ENCODE results near the gene CRYBA4.
"Not testable (repeated sequence)": the region's sequence is repeated elsewhere in the genome, so short reads cannot be mapped to it uniquely, and the experiment has no call there.

Gene CRYBA4

DNA sequence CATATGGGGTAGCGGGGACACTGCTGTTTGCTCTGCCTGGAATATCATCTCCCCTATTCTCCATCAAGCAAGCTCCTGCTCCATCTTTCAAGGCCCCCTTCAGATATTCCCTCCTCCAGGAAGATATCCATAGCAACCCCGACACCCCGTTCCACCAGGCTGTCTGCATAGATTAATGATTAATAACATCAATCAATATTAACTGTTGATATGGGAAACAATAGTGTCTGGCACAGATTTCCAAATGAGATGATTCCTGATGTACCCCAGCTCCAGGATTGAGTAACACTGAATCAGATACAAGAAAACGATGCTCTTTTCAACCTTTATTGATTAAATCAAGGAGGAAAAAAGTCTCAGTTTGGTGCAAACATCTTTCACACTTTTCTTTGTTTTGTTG, 24.3 kb upstream of the CRYBA4 start:
- no peak for DNase-seq

DNA sequence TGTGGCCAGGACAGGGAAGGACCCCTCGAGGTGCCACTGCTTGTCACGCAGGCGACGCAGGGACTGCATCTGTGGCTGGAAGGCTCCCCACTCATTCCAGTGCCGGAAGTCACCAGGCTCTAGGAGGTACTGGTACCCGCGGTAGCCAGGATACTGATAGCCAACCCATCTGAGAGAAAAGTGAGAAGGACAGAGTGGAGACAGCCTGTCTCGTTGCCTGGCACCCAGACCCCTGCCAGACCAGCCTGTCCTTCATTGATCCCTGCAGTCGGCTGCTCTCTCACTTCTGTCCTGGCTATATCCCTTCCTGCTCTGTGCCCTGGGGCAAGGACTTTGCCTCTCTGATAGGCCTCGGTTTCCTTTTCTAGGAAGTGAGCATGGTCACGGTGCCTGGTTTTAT, 22.3 kb upstream of the CRYBA4 start:
- DNase-seq, result no peak

DNA sequence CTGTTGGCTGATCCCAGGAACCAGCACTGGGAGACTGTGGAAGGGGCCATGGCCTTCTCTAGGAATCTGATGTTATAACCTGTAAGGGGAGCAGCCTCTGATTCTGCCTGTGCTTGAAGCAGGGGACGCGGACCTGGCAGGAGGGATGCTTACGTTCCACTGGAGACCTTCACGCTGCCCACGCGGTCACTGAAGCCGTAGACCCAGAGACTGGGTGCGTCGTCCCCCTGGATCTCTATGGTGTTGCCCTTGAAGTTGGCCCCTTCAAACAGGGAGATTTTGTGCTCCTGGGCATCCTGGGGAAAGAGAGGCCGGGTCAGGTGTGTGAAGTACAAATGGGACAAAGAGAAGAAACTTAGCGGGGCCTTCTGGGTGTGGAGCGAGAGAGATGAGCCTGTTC, 20.0 kb upstream of the CRYBA4 start:
- DNase-seq, result no peak

DNA sequence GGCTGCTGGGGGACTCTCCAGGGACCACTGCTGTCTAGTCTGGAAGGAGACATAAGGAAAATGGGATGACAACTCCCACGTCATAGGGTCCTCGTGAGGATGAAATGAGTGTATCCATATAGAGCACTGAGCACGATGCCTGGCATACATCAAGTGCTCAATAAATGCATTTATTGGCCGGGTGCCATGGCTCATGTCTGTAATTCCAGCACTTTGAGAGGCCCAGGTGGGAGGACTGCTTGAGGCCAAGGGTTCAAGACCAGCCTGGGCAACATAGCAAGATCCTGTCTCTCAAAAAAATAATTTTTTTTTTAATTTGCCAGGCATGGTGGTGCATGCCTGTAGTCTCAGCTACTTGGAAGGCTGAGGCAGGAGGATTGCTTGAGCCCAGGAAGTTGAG, 19.6 kb upstream of the CRYBA4 start:
- DNase-seq, result no peak

DNA sequence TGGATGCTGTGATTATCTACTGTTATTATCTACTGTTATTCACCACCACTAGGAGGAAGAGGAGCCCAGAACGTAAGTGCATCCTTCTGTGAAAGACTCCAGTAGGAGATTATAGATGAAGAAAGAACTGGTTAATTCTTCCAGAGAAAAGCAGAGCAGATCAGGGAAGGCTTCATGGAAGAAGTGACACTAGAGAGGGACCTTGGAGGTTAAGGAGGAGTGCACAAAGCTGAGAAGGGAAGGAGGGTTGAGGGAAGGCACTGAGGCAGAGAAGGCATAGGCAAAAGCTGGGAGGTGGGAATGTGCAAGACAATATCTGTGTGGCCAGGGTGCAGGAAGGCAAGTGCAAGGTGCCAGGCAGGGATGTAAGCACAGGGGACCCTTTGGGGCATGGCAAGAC, 17.4 kb upstream of the CRYBA4 start:
- no peak for DNase-seq

DNA sequence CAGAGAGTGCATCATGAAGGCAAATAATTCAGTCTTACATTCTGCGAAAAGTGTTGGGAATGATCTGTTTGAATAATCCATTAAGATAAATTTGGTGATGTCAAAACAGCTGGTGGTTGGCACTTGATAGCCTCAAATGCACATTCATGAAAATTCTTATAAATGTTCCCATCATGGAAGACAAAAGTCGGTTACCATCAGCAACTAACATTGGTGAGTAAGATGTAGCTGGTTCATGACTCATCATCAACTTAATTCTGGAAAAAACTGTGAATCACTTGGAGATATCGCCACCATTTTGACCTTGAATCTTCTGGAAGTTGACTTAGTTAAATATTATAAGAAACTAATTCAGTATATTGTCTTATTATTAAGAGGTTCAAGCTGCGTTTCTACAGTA, 15.2 kb upstream of the CRYBA4 start:
- DNase-seq, result no peak

DNA sequence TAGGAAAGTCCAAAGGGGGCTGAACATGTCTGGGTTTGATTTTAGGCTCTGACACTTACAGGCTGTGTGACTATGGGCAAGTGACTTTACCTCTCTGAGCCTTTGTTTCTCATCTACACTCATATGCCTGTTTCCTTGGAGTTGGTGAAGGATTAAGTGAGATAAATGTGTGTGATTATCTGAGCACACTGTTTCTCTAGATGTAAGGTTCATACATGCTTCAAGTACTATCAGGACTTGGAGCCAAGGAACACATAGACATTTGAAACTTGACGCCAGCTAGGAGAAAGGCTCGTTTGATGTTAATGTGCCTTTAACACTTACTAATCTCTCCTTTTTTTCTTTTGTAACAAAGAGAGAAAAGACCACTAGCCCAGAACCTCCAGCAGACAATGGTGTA, 13.6 kb upstream of the CRYBA4 start:
- peak; percentile 10 for DNase-seq

DNA sequence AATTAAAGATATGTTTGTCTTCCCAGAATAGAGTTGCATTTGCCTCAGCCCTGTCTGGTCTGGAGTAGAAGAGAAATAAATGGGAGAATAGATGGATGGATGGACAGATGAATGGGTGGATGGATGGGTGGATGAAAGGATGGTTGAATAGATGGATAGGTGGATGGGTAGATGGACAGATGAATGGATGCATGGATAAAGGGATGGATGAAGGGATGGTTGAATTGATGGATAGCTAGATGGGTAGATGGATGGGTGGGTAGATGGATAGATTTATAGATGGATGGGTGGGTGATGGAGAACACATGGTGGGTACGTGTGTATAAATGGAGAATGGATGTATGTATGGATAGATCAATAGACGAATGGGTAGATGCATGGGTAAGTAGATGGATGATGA, 12.5 kb upstream of the CRYBA4 start:
- no peak for DNase-seq

DNA sequence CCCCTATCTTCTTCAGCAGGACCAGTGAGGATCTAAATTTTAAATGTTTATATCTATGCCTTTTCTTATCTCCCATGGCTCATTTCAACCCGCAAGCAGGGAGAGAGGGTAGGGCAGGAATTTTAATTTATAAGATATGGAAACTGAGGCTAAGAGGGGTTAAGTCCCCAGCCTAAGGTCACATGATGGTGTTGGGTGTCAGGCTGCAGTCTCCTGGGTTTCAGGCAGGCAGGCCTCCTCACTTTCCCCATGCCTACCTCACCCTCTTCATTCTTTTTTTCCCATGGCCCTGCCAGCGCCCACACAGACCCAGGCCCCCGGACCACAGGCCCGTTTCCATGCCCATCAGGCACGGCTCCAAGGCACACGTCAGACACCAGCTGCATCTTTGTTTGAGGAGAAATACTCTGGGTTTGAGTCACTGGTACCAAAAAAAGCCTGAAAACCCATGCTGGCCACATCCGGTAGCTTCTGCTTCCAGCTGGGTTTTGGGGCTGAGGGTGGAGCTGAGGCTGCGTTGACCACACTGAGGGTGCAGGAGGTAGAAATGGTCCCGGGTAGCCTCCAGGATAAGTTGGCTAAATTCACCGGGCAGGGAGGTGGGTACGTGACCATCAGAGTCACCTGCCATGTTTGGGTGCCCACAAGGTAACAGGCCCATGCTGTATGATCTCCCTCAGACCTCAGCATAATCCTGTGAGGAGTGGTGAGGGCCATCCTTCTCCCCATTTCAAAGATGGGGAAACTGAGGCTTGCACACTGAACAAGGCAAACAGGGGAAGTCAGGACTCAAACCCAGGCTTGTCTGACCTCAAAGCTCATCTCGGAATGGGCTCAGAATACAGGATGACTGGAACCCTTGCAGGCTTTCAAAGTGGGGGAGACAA, 11.4 kb upstream of the CRYBA4 start:
- DNase-seq, result no peak

DNA sequence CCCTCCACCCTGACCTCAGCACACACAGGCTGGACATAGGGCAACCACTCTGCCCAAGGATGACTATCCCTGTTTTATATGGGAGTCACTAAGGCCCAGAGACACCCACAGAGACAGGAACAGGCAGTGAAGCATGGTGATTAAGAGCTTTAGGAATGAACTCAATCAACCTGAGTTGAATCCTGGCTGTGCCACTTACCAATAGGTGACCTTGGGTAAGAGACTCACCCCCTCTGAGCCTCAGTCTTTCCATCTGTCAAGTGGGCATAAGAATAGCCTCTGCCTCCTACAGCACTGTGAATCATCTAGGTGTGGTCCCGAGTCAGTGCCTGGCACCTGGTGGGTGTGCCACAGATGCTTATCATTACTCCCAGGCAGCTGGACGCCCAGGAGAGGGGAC, 10.8 kb upstream of the CRYBA4 start:
- no peak for DNase-seq

DNA sequence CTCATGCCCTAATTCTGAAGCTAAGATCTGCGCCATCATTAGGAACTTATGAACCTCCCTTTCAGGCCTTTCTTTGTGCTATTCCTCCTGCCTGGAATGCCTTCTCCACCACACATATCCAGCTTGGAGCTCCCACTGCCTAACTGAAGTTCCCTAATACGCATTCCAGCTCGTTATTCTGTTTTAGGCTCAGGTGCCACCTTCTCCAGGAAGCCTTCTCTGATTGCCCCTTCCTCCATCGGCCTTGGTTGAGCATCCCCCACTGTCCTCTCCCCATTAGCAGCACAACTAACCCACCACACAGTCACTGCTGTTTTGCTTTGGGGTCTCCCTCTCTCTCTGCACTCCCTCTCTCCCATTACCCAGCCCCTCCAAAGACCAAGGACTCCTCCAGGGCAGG, 9.1 kb upstream of the CRYBA4 start:
- DNase-seq, result no peak

DNA sequence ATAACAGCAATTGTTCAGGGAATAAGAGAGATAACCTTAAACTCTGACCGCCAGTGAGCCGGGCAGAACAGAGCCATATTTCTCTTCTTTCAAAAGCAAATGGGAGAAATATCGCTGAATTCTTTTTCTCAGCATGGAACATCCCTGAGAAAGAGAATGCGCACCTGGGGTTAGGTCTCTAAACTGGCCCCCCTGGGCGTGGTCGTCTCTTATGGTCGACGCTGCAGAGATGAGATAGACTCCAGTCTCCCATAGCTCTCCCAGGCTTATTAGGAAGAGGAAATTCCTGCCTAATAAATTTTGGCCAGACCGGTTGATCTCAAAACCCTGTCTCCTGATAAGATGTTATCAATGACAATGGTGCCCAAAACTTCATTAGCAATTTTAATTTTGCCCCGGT, 8.0 kb upstream of the CRYBA4 start:
- DNase-seq, result not testable (repeated sequence)

DNA sequence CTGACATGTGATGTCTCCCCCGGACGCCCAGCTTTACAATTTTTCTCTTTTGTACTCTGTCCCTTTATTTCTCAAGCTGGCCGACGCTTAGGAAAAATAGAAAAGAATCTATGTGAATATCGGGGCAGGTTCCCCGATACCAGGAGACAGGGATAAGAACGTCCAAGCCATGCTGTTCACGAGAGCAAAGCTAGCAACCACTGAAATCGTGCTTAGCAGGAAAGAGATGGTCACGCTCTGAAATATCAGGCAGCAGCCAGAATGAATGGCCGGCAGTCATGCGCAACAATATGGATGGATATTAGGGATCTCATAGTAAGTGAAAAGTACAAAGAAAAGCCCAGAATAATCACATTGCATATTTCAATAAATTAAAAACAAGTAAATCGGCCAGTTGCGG, 7.4 kb upstream of the CRYBA4 start:
- DNase-seq, result no peak

DNA sequence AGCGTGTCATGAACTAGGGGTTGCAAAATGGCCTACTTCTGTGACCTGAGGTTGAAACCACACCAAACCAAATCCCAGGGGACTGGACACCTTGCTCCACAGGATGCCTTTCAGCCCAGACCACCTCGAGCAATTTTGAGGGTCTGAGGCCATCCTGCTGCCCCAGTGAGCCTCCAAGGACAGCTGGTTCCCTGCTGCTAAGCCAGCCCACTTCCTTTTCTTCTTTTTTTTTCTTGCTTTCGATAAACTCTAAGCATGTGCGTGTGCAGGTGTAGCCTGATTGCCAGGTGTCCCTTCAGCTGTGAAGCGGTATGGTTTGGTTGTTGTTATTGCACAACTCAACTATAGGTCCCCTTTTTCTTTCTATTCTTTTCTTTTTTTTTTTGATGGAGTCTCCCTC, 6.6 kb upstream of the CRYBA4 start:
- DNase-seq, result no peak

DNA sequence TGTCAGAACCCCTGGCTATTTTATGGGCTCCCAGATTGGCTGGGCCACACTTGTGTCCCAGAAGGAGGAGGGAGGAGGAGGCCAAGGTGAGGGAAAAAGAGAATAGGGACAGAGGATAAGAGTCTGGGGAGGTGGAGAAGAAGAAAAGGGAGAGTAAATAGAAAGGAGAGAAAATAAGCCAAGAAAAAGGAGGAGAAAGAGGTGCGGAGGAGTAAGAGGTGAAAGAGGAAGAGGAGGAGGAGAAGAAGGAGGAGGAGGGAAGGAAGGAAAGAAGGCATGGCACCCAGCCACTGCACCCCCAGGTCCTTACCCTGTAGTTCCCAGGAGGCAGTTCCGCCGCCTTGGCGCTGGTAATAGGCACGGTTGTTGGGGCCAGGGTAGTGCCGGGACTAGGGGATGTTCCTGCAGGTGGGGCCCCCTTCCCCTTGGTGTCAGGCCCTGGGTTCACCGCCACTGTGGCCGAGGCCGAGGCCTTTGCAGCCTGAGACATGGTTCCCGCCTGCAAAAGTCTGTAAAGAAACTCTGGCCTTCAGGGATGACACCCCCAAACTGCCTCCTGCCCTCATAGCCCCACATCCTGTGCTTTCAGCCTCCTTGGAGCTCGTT, 5.8 kb upstream of the CRYBA4 start:
- DNase-seq, result no peak

DNA sequence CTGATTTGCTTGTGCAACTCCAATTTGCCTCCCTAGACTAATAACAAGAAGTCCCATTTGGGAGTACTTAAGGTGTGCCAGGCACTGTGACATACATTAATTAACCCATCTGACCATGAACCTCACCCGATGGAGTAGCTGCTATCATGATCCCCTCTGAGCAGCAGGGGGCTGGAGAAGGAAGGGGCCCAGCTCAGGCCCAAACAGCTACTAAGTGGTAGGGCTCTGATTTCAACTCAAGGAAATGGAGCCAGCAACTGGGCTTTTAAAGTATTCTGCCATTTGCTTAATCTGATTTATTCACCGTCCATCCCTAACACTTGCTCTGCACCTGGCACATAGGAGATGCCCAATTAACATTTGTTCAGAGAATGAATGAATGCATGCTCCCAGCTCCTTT, 5.1 kb upstream of the CRYBA4 start:
- DNase-seq, result no peak

DNA sequence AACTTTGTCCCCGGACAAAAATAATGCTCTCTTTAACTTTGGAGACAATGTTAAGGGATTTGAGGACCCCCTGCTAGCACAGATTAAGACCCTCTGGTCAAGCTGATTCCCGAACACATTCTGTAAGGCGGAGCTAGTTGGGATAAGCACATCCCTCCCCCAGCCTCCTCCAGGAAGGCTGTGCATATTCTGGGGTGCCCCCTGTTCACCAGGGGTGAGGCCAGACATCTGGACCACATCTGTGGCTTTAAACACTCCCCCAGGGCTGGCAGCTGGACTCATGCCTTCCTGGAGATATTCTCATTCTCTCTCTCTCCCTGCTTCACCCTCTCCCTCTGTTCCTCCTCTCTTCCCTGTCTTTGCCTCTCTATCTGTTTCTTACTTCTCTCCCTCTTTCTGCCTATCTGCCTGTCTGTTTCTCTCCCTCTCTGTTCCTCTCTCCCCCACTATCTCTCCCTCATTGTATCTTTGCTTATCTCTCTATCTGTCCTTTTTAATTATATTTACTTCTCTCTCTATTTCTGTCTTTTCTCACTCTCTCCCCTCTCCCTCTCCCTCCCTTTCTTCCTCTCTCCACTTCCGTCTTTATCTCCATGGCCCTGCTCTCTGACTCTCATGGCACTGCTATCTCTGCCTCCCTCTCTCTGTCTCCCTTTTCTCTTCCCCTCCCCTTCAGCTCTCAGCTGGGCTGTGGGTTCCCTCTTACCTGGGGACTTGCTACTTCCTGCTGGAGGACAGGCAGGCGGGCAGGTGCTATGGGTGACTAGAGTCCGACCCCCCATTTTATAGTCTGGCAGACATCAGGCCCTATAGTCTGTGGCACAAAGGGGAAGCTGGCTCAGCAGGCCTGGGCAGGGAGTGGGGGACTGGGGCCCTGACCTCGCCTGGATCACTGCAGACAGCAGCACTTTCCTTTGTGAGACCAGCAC, 4.2 kb upstream of the CRYBA4 start, which contains the start of gene CRYBB1:
CRYBB1 (minus strand) TSS at position 757 of the 929 bp plus-strand sequence. CDS start 1,708 bp downstream, outside the sequence.
- no peak for DNase-seq

DNA sequence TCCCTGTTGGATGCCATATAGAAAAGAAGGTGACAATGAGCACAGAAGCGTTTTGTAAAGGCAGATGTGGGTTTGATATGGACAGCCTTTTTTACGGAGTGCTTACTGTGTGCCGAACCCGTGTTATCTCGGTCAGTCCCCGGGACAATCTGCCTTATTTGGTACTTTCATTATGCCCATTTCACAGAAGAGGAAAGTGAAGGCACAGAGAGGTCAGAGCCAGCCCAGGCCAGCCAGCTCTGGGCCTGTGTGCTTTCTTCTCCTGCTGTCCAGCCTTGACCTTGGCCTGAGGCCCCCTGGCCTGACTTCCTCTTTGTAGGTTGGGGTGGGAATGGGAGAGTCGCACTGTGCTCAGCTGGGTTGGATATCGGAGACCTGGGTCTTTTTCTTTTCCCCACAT, 3.3 kb upstream of the CRYBA4 start:
- DNase-seq, result no peak

DNA sequence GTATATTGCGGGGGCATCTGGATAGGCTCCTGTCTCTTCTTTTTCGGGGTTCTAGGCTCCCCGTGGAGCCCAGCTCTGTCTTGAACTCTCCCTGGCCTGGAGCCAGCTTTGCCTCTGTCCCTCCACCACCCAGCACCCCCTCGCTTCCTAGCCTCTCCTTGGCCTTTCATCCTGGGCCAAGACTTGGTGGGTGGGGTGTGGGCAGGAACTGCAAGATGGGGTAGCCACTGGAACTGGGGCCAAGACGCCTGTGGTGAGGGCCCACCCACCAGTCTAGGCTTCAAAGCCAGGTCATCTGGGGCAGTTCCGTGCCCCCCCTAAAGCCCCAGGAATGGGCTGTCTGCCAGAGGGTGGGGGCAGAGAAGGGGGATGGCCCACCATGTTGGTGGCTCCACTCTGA, 2.3 kb upstream of the CRYBA4 start:
- no peak for DNase-seq

DNA sequence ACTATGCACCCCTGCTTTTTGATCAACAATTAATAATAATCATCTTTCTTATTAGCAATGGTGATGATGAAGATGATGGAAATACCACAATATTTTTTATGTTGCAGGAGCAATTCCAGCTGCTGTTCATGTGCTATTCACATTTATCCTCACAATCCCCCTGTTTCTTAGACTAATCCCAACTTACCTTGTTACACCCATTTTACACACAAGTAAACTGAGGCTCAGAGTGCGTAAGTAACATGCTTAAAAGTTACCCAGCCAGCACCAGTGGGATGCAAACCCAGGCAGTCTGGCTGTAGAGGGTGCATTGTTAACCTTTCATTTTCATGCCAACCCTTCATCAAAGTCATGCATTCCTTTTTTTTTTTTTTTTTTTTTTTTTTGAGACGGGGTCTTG, 1.6 kb upstream of the CRYBA4 start:
- DNase-seq, result no peak

DNA sequence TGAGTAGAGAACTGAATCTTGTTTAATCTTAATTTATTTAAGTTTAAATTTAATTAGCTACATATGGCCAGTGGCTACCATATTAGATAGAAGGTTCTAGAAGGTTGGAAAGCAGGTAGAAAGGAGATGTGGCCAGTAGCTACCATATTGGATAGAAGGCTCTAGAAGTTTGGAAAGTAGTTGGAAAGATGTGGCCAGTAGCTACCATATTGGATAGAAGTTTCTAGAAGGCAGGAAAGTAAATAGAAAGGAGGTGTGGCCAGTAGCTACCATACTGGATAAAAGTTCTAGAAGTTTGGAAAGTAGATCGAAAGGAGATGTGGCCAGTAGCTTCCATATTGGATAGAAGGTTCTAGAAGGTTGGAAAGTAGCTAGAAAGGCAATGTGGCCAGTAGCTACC, 2.2 kb downstream of the CRYBA4 start:
- no peak for DNase-seq

DNA sequence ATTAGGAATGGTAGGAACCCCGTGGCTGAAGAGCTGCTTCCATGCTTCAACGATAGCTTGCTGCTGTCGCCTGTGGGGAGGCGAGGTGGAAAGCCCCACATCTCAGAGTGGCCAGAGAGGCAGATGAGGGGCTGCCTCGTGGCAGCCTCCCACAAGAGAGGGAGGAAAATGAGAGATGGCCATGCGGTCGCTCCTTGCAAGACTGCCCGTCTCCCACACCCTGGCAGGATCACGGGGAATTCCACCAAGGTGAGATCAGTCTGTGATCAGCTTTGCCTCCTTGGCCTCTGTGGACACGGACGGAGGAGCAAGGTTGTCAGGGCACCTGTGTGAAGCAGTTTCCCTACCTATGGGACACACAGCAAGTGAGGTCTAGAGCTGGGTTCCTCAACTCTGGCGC, 3.0 kb downstream of the CRYBA4 start:
- DNase-seq, result no peak

DNA sequence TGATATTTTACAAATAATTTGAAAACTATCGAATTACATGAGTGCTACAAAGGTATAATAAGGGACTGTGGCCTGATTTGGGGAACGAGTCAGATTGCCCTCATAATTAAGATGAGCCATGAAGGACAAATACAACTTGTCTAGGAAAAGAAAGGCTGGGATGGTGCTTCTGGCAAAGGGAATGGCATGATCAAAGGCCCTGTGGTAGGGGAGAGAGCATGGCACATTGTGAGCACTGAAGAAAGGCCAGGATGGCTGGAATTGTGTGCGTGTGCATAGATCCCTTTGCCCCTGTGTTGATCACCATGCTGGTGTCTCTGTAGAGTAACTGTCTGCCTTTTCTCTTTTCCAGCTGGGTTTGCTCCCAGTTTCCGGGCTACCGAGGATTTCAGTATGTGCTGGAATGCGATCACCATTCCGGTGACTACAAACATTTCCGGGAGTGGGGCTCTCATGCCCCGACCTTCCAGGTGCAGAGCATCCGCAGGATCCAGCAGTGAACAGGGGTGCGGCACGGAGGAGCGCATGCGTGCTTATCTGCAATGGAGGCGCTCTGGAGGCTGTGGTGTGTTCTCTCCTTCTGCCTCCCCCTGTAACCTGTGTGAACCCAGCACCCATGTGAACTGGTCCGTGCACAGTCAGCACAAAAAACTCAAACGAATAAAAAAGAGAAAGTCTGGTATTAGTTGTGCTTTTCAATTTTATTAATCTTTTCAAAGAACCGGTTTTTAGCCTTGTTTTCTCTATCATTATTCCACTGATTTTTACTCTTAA, 8.4 kb downstream of the CRYBA4 start:
- DNase-seq, result no peak

Data from NCI-H1436 (cell line).